WERI-Rb-1 (cell line): ENCODE results near the gene LEF1.

Source experiments
- DNase-seq: peaks from one replicate; pipeline ENCODE4 v3.0.0-alpha.2; 2020
- H3K27ac ChIP-seq: fragments of 250-450 bp; sonication (Bioruptor Pico); 2 replicates; pipeline ENCODE4 v1.5.1; 2020; ENCODE audit warnings: mild to moderate bottlenecking, moderate library complexity
- H3K27me3 ChIP-seq: fragments of 250-450 bp; sonication (Bioruptor Pico); 2 replicates; pipeline ENCODE4 v1.5.1; 2021; ENCODE audit warnings: mild to moderate bottlenecking, low read depth, moderate library complexity; ENCODE audit not compliant: insufficient read depth, severe bottlenecking
- H3K36me3 ChIP-seq: fragments of 250-450 bp; sonication (Bioruptor Pico); 2 replicates; pipeline ENCODE4 v1.5.1; 2020; ENCODE audit warnings: mild to moderate bottlenecking, moderate library complexity
- H3K4me3 ChIP-seq: 2 replicates; pipeline ENCODE4 v1.5.1; 2011; ENCODE audit warnings: low read depth, mild to moderate bottlenecking, control low read depth, low read length
- H3K9me3 ChIP-seq: fragments of 250-450 bp; sonication (Bioruptor Pico); 2 replicates; pipeline ENCODE4 v1.5.1; 2021; ENCODE audit warnings: mild to moderate bottlenecking, moderate library complexity; ENCODE audit not compliant: severe bottlenecking
- TF ChIP-seq, protein P1 (sequence below): IDR thresholded peaks from 2 replicates; pipeline ENCODE4 v1.5.1; 2011; ENCODE audit warnings: low read depth, mild to moderate bottlenecking, control low read depth, inconsistent platforms, low read length

The LEF1 gene

GRCh38 chr4:108199881-108200280 is 31.1 kb upstream of the LEF1 start:
- Histone ChIP-seq H3K36me3 (no peaks in the 10 kb centered on the region), H3K27me3 (peaks cover 19% of the 10 kb centered on the region), H3K4me3 (no peak overlapping the region), H3K27ac (no peak overlapping the region), H3K9me3 (no peaks in the 10 kb centered on the region)
- DNase-seq: no peak
- TF ChIP-seq, protein P1, sequence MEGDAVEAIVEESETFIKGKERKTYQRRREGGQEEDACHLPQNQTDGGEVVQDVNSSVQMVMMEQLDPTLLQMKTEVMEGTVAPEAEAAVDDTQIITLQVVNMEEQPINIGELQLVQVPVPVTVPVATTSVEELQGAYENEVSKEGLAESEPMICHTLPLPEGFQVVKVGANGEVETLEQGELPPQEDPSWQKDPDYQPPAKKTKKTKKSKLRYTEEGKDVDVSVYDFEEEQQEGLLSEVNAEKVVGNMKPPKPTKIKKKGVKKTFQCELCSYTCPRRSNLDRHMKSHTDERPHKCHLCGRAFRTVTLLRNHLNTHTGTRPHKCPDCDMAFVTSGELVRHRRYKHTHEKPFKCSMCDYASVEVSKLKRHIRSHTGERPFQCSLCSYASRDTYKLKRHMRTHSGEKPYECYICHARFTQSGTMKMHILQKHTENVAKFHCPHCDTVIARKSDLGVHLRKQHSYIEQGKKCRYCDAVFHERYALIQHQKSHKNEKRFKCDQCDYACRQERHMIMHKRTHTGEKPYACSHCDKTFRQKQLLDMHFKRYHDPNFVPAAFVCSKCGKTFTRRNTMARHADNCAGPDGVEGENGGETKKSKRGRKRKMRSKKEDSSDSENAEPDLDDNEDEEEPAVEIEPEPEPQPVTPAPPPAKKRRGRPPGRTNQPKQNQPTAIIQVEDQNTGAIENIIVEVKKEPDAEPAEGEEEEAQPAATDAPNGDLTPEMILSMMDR: no peak

- Histone ChIP-seq H3K36me3 (no peaks in the 10 kb centered on the region), H3K4me3 (no peak overlapping the region), H3K27me3 (peaks cover 19% of the 10 kb centered on the region), H3K27ac (no peak overlapping the region), H3K9me3 (no peaks in the 10 kb centered on the region)
- TF ChIP-seq, protein P1: no peak
- no peak for DNase-seq
Measured at GRCh38 chr4:108193886-108194672, 25.3 kb upstream of the LEF1 start.

DNA sequence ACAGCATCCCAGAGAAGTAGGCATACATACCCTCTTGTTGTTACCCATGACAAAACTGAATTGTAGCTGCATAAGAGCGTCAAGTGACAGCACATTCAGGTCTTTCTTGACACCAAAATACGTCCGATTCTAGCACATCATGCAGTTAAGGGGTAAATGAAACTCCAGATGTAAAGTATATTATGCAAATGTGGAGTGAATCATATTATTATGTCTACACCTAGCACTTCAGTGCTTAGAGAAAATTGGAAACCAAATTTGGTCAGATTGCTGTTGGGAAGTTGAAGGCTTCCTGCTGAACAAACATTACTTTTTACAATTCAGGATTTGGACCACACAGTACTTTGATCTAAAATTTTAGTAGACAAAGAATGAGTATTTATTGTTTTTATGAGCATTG is 24.2 kb upstream of the LEF1 start:
- no peak for DNase-seq
- TF ChIP-seq, protein P1: no peak
- H3K27me3 ChIP-seq: peaks cover 22% of the 10 kb centered on the region

DNA sequence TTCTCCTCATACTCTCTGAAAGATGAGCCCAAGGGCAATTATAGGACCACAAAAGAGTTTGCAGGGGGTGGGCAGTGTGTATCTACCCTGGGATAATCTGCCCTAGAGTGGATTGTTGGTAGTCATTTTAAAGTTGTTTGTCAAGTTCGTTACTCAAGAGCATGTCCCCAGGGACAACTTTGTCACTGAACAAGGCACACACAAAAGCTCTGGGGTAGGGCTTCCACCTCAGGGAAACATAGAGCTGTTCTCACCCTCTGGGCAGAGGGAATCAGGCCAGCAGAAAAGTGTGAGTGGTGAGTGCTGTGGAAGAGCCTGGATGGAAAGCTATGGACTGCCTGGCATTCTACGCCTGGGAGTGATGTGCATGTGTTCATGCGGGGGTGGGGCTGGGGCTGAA is 23.3 kb upstream of the LEF1 start:
- H3K9me3 ChIP-seq: no peaks in the 10 kb centered on the region
- no peak overlapping the region for H3K4me3 ChIP-seq
- H3K27me3 ChIP-seq: peaks cover 22% of the 10 kb centered on the region
- H3K27ac ChIP-seq: no peak overlapping the region
- TF ChIP-seq, protein P1: no peak
- no peaks in the 10 kb centered on the region for H3K36me3 ChIP-seq
- no peak for DNase-seq

More for the DNA sequence above, 24.2 kb upstream of the LEF1 start:
- Histone ChIP-seq H3K36me3 (no peaks in the 10 kb centered on the region), H3K9me3 (no peaks in the 10 kb centered on the region), H3K27ac (no peak overlapping the region), H3K4me3 (no peak overlapping the region)

- Histone ChIP-seq H3K36me3 (no peaks in the 10 kb centered on the region), H3K27ac (no peak overlapping the region), H3K4me3 (no peak overlapping the region), H3K27me3 (peaks cover 22% of the 10 kb centered on the region), H3K9me3 (no peaks in the 10 kb centered on the region)
- TF ChIP-seq, protein P1: no peak
- no peak for DNase-seq
Measured at GRCh38 chr4:108191269-108191914, 22.7 kb upstream of the LEF1 start.
